ENCODE measurements around the gene AGPS. TPM values are rescaled to one million over a fixed set of nuclear protein-coding genes. Genes with fewer than 3 reads are reported as not detected.

Gene AGPS
- total and polyA plus RNA-seq, 2 of the 13 experiments (the other 11 are each of a cell fraction or from before 2014, with no cell fraction given): 39.4 to 99.0 TPM

DNA sequence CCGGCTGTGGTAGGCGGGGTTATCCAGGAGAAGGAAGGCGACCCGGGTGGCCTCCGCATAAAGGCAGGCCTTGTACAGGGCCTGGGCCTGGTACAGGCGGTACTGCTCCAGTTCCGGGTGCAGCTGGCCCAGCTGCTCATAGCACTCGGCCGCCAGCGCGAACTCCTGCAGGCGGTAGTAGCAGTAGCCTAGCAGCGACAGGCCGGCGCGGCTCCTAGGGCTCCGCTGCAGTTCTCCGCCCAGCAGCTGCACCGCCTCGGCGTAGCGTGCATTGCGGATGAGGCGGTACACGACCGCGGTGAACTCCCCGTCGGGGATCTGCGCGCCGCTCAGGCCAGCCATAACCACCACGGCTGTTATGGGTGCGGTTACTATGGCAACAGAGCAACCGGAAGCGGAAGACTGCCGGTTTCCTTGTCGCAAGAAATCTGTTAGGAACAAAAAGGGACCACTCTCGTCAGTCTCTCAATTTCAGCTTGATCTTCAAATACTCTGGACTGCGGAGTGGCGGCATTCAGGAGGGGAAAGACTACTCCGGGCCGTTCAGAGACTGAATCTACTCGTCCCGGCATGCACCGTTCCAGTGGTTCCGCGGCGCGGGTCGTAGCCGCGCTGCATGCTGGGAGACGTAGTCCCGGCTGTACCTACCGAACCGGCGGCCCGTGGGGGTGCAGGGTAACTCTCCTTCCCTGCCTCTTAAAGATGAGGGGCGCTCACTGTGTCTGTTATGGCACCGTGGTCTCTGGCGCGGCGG, 160.0 kb downstream of the AGPS start (continued):
- no peak; the same call in 1 of the 2 replicates for TF ChIP-seq ZNF331 (CRISPR knock-in tag; IDR thresholded peaks at IDR 0.05)
- TF ChIP-seq NR2C2 (CRISPR knock-in tag; IDR thresholded peaks at IDR 0.05; ENCODE audit: borderline replicate concordance): peak; percentile 97
- peak; percentile 19; the same call in 1 of the 2 replicates for TF ChIP-seq ERF (CRISPR knock-in tag; IDR thresholded peaks at IDR 0.05)
- TF ChIP-seq REL (CRISPR knock-in tag; conservative IDR thresholded peaks at IDR 0.05): no peak
- TF ChIP-seq BORCS8-MEF2B (CRISPR knock-in tag; IDR thresholded peaks at IDR 0.05): peak; percentile 75; the same call in 1 of the 2 replicates
- TF ChIP-seq MAX (IDR thresholded peaks at IDR 0.05): peak; percentile 61
- TF ChIP-seq MED1 (CRISPR knock-in tag; IDR thresholded peaks at IDR 0.05): no peak; the same call in 1 of the 2 replicates
- TF ChIP-seq, protein P1, sequence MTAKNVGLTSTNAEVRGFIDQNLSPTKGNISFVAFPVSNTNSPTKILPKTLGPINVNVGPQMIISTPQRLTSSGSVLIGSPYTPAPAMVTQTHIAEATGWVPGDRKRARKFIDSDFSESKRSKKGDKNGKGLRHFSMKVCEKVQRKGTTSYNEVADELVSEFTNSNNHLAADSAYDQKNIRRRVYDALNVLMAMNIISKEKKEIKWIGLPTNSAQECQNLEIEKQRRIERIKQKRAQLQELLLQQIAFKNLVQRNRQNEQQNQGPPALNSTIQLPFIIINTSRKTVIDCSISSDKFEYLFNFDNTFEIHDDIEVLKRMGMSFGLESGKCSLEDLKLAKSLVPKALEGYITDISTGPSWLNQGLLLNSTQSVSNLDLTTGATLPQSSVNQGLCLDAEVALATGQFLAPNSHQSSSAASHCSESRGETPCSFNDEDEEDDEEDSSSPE (CRISPR knock-in tag; IDR thresholded peaks at IDR 0.05): peak; percentile 56; the same call in 1 of the 2 replicates
- 0 out of 2 replicates have a peak, but pooled peaks have one; percentile 59 for TF ChIP-seq ZNF224 (CRISPR knock-in tag; IDR thresholded peaks at IDR 0.05)
- peak; percentile 87 for TF ChIP-seq ZHX2 (IDR thresholded peaks at IDR 0.05; ENCODE audit: low read depth)
- TF ChIP-seq ZHX2 (CRISPR knock-in tag; IDR thresholded peaks at IDR 0.05; ENCODE audit: borderline replicate concordance): no peak
- TF ChIP-seq, protein P2, sequence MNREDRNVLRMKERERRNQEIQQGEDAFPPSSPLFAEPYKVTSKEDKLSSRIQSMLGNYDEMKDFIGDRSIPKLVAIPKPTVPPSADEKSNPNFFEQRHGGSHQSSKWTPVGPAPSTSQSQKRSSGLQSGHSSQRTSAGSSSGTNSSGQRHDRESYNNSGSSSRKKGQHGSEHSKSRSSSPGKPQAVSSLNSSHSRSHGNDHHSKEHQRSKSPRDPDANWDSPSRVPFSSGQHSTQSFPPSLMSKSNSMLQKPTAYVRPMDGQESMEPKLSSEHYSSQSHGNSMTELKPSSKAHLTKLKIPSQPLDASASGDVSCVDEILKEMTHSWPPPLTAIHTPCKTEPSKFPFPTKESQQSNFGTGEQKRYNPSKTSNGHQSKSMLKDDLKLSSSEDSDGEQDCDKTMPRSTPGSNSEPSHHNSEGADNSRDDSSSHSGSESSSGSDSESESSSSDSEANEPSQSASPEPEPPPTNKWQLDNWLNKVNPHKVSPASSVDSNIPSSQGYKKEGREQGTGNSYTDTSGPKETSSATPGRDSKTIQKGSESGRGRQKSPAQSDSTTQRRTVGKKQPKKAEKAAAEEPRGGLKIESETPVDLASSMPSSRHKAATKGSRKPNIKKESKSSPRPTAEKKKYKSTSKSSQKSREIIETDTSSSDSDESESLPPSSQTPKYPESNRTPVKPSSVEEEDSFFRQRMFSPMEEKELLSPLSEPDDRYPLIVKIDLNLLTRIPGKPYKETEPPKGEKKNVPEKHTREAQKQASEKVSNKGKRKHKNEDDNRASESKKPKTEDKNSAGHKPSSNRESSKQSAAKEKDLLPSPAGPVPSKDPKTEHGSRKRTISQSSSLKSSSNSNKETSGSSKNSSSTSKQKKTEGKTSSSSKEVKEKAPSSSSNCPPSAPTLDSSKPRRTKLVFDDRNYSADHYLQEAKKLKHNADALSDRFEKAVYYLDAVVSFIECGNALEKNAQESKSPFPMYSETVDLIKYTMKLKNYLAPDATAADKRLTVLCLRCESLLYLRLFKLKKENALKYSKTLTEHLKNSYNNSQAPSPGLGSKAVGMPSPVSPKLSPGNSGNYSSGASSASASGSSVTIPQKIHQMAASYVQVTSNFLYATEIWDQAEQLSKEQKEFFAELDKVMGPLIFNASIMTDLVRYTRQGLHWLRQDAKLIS (CRISPR knock-in tag; IDR thresholded peaks at IDR 0.05): no peak
